Activated CD8-positive, alpha-beta memory T cell treated with anti-CD3 and anti-CD28 coated beads, Interleukin-2, amount 50 U/mL, for 24 hours (primary cell): ENCODE results near the gene RFLNA.

Experiments
- DNase-seq: peaks from one replicate; pipeline ENCODE4 v3.0.0-alpha.2; 2020; ENCODE audit errors: extremely low read depth

RFLNA gene

DNA sequence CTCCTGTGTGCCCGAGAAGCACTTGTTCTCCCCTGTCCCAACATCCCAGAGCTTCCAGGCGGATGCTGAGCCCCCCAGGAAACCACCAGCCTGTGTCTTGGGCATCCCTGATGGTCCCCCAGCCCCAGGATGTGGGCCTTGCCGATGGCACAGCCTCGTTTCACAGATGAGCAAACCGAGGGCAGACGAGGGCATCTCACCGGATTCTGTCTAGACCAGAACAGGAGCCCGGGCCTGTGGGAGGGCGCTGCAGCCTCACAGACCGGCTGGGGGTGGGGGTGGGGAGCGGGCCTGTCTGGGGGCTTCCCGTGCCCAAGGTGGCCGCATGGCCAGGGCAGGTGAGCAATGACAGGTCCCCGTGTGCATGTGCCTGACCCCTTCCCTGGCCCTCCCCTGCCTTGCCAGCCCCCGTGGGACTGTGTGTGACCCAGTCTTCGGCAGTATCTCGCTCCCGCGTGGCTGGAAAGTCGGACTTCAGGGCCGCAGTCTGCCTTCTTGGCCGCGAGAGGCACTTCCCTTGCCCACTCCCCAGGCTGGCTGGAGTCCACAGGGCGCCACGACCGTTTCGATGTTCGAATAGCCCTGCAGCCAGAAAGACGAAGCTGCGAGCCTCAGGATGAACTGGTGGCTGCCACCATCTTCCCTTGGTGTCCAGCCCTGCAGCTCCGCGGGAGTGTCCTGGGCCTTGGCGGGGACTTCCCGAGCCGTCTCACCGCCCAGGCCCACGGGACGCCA is 8.9 kb downstream of the RFLNA start:
- DNase-seq, result no peak

DNA sequence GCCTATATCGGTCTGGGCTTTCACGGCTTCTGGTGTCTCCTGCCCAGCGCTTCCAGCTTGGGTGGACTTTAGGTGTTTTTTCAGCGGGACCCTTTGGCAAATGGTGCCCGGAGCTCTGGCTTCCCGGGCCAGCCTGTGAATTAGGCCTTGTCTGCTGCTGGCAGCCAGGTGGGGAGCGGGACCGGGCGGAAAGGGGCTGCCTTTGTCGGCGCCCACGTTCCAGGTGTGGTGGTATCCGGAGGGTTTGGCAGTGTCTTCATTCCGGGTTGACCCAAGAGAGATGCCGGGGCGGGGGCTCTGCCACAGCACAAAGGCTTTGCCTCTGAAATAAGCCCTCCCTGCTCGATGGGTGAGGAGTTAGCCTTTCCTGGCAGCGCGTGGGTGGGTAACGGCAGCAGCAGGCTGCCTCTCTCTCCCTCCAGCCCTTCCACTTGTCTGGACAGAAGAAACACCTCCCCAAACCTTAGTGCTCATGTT is 9.5 kb downstream of the RFLNA start:
- no peak for DNase-seq

DNA sequence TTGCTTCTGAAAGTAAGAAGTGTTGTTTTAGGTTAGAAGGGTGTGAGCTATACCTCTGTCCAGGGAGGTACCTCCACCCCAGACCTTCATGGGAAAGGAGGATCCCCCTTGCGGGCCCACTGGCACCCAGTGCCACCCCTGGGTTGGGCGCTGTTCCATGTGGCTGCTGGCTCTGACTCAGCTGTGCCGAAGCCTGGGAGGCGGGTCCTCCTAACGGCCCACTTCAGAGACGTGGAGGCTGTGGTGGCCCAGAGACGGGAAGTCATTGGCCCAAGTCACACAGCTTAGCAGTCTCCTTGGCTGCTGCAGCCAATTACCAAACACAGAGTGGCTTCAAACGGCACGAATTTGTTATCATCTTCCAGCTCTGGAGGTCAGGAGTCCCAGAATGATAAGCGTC is 10.2 kb downstream of the RFLNA start:
- no peak for DNase-seq

DNA sequence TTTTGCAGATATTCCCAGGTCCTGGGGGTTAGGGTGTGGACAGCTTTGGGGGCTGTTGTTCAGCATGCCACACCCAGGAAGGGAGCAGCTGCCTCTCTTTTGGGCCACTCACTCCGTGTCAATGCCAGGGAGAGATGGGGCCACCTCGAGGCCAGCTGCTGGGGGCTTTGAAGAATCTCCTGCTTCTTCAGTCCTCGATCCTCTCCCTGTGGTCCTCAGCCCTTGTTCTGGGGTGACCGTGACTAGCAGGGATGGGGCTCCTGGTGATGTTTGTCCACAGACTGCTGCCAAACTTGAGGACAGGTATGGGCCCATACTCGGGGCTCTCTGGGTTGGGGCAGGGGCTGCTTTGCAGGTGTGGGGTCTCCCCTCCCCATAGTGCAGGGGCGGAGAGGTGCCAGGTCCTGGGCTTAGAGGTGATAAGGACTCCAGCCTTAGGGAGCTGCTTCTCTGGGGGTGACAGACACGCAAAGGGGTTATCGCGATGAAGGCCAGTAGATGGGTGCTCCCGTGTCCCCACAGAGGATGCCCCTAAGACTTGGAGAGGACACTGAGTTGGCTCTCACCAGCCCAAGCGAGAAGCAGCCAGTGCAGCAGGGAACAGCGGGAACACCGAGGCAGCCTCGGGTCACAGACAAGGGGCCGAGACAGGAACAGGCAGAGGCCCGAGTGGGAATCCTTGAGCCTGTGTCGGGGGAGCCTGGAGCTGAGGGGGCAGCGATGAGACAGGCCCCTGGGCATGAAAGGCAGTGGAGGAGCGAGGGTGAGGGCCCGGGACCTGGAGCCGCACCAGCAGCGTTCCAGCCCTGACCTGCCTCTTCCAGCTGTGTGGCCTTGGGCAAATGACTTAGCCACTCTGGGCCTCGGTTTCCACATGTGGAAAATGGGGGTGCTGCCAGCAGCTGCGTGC is 11.1 kb downstream of the RFLNA start:
- DNase-seq, result no peak

DNA sequence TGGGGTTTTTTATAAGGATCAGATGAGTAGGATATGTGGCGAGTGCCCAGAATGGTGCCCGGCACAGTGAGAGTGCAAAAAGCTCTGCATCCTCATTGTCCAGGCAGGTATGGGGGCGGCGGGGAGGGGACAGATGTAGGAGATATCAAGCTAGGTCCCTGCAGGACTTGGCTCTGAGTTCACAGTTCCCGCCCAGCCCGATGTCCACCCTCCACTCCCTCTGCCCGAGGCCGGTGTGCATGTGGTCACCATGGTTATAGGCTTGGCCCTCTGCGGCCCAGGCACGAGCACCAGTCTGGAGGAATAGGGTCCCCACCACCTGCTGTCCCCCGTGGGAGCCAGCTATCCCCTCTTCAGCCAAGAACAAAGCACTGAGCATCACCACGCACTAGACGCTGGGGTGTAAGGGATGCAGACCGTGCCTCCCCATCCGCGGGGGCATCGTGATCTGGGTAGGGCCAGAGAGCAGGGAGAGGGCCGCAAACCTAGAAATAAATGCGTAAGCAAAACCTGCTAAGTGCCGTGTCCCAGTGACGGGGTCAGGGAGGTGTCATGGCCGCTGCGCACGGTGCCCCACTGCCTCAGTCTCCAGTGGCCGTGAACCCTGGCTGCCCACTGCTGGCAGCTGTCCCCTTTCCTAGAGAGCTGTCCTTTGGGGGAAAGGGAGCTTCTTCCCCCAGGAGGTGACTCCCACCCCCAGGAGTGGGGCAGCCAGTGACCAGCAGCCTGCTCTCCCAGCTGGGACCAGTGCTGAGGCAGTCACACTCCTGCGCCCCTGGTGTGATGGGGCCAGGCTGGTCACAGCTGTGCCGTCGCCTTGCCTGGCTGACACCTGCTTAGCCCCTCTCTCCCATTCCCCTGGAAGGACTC is 12.0 kb downstream of the RFLNA start:
- DNase-seq, result no peak

DNA sequence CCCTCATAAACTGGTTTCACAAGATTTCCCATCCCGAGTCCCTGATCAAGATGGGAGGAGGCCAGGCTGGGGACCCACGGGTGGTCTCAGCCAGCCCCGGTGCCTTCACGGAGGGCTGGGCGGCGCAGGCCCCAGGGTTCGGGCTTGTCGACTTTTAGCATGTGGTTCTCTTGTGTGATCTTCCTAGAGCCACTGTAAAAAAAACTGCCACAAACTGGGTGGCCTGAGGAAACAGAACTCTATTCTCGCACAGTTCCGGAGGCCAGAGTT is 12.6 kb downstream of the RFLNA start:
- no peak for DNase-seq

DNA sequence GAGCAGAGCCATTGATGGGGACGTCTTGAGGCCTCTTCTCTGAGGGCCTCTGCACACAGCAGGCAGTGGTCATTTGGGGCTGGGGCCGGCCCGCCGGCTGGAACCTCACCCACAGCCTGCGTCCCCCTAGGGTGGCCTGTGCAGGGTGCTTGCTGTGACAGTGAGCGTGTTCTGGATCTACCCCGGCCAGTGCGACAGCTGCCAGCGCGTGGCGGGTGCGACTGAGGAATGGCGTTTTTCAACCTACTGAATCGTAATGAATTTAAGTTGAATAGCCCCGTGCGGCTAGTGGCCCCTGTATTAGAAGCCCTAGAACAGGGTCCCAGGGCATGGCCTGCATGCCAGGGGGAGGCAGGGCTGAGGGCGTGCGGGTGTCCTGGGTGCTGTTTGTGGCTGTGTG is 13.8 kb downstream of the RFLNA start:
- DNase-seq, result no peak

DNA sequence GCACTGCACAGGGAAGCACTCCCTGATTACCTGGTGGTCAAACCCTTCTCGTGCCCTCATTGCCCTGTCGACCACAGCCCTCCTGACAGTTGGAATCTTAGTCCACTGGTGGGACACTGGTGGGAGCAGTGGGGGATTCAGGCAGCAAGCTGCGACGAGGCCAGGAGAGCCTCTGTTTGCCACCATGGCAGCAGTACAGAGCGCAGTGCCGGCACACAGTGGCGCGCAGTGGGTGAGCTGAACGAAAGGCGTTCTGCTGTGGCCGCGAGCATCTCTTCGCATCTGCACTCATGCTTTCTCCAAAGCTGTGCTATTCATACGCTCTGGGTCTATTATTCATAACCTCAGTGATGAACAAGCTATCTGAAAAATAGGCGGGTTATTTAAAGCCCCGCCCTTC is 14.3 kb downstream of the RFLNA start:
- DNase-seq, result no peak

DNA sequence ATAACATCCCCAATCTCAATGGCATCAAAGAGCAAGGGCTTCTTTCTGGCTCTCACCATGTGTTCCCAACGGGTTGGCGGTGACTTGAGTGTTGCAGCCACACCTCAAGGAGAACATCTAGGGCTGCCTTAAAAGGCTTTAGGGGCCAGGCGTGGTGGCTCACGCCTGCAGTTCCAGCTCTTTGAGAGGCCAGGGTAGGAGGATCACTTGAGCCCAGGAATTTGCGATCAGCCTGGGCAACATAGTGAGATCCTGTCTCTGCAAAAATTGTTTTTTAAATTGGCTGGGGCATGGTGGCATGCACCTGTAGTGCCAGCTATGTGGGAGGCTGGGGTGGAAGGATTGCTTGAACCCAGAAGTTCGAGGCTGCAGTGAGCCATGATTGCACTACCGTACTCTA is 14.9 kb downstream of the RFLNA start:
- no peak for DNase-seq

DNA sequence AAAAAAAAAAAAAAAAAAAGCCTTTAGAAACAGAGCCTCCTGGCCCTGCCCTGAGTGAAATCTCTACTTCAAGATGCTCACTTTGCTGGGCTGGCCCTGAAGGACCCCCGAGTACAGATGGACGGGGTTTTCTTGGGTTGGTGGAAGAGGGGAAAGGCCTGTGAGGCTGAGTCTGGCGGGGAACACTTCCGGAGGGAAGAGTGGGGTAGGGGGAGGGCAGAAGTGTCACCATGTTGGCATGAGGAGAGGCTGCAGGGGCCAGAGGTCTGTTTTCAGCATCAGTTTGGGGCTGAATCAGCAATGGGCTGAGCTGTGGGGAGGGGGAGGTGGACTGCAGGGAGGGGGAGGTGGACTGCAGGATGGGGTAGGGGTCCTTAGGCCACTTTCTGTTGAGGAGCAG is 15.3 kb downstream of the RFLNA start:
- no peak for DNase-seq

DNA sequence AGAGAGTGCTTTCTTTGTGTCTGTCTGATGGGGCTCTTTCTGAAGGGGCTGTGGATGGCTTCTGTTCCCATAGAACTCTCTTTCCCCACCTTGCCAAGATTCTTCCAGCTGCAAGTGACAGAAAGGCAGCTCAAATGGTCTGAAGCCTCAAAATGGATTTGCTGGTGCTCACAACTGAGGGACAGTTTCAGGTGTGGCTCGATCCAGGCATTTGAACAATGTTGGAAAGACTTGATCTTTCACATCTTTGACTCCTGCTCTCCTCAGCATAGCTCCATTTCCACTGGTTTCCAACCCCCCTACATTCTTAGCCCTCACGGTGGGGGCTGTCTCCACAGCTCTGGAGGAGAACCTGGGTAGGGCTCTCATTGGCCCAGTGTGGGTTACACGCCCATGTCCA is 15.9 kb downstream of the RFLNA start:
- DNase-seq, result no peak

DNA sequence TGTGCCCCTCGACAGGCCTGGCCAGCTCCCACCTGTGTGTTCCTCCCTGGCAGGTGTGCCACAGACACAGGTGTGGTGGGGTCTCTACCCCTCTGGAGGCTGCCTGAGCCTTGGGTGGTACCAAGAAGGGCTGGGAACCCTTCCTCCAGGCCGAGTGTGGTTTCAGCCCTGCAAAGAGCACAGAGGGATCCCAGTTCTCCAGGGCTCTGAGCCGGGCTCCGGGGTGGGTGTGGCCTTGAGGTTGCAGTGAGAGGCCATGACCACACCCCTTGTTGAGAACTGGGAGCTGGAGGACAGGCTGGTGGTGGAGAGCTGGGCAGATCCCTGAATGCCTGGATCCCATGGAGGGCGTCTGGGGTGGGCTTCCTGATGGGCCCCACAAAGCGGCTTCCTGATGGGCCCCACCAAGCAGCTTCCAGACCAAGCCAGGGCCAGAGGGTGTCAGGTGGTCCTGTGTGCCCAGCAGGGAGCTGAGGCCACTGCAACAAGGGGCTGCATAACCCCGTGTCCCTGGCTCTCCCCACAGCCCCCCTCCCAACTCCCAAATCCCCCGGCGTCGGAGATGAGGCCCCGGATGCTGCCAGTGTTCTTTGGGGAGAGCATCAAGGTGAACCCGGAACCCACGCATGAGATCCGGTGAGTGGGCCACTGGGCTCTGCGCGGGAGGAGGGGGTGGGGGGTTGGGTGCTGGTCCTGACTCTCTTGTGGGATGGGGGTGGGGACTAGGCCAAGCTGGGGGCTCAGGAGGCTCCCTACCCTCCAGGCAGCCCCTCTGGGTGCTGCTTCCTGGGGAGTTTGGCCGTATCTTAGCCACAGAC is 16.6 kb downstream of the RFLNA start:
- no peak for DNase-seq

DNA sequence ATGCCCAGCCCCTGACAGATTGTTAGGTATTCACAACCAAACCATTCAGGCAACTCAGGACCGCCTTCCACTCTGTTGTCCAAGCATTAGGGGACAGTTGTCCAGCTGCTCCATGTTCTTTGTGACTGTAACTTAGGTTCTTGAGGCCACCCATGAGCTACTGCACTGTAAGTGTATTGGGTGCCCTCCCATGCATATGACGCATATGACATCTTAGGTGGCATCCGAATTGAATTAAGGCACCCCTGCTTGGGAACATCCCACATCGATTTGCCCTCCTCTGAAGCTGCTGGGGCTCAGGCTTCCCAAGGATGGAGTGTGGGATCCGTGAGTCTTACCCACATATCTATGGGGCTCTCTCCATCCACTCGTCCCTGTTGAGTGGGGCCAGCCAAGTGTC is 17.7 kb downstream of the RFLNA start:
- no peak for DNase-seq

DNA sequence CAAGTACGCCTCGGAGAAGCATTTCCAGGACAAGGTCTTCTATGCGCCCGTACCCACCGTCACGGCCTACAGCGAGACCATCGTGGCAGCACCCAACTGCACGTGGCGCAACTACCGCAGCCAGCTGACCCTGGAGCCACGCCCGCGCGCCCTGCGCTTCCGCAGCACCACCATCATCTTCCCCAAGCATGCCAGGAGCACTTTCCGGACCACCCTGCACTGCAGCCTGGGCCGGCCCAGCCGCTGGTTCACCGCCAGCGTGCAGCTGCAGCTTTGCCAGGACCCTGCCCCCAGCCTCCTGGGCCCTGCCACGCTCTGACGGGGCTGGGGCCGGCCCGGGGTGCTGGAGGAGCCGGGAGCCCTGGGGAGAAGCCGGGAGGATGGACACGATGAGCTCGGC is 19.3 kb downstream of the RFLNA start:
- DNase-seq, result no peak

DNA sequence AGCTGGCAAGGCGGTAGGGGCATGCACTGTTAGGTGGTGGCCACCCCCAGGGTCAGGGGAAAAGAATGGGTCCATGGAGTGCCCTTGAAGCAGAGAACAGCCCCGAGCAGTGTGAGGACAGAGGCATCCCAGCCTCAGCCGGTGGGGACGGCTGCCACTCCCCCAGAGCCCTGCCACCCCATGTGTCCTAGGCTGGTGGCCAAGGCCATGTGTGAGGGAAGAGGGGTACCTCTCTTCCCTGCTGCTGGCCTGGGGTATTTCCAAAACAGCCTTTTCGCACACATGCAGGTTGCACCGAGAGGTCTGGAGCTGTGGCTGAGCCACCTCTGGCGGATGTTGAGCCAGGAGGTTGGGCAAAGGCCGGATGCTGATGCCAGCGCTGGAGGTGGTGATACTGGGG is 19.9 kb downstream of the RFLNA start:
- DNase-seq, result no peak

DNA sequence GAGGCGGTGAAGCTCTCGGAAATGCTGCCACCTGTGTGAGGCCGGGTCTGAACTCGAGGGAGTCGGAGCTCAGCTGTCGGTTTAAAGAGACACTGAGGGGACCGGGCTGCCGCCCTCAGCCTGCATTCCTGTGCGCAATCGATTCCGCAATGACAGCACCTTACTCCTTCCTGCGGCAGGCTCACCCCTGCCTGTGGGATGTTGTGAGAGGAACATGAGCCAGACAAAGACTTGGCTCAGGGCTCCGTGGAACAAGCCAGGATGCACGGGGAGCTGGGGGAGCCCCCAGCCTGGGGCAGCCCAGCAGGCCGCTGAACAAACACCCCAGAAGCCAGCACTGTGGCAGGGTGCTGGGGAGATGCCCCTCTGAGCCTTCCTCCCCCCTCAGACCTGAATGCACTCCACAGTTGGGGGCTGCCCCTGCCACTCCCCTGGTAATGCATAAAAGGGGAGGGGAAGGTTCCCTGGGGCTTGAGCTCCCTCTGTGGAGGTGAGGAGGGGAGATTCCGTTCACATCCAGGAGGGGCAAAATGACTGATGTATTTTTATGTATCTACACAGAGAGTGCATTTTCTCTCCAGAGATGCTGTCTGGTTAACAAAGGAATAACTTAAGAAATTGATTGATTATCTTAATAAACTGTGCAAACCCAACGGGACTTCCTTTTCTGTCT is 20.6 kb downstream of the RFLNA start:
- no peak for DNase-seq

DNA sequence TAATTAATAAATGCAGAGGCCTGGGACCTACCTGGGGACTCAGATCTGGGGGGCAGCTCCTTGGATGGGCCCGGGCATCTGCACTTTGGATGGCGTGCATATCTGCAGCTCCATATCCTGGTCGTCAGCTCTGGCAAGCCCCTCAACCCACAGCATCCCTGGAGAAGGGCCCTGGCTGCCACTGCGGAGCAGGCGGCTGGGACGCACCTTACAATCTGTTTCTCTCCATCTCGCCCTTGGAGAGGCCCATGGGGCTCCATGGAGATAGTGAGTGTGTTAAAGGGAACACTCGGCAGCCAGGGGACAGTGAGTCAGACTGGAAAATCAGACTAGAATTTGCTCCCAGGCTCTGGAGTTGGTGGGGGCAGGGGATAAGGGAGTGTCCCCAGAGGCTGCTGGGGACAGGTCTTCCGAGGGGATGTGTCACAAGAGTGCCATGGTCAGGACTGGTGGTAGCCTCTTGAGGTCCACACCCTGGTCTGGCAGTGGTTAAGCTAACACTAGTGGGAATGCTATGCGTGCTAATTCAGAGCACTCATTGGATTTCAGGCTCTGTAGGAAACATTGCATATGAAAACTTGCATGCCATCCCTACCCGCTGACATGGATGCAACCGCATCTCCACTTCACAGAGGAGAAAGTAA is 21.5 kb downstream of the RFLNA start:
- DNase-seq, result no peak

DNA sequence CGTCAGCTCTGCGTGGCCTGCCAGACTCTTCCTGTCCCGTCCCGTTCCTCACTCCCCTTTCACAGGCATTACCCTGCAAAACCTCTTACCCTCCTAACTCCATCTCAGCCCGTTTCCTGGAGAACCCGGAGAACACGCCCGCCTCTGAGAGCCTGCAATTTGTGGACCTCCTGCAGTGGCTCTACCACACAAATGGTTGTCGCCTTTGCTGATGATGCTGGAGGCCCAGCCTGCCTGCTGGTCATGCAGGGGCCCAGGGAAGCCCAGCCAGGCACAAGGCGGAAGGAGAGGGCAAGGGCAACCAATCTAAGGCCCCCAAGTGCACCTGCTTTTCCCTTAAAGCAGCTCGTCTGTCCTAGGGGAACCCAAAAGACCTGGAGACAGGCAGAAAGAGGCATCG is 22.5 kb downstream of the RFLNA start:
- DNase-seq, result no peak

DNA sequence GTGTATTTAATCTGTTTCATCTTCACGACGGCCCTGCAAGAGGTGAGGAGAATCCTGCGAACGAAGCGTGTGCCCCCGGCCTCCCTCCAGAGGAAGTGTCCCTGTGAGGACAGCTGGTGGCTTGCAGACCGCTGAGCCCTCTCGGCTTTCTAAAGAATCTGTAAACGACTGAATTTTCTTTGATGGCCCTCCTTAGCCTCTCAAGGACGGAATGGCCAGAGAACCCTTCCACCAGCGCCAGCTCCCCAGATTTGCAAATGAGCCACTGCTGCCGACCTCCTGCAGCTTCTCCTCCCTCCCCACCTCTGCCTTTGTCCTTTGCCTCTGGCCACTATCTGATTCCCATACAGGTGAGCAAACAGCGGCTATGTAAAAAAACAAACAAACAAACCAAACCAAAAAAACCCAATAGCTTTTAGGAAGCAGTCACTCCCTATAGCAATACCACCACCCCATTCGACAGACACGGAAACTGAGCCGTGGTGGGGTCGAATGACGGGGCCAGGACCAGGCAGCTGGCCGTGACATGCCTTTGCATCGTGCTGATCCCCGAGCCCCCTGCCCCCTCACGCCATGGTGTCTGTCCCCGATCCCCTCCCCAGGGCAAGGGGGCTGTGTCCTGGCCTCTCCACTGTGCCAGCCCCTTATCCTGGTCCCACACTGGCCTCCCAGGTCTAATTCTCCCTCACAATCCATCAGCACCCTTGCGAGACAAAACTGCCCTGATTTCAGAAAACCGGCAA is 23.6 kb downstream of the RFLNA start:
- no peak for DNase-seq
